Spleen (tissue), 7 donors: ENCODE data around the gene PSMA6.

ENCODE experiments used
- CTCF ChIP-seq, 11 experiments: fragments of 200-600 bp in 7 of 11; fragments of 450-650 bp in 4 of 11; sonication (generic) in 4 of 11; IDR thresholded peaks in 8 of 11; conservative IDR thresholded peaks in 3 of 11; 1 replicate in 7 of 11; 2 replicates in 4 of 11; pipeline versions ENCODE4 v1.4.0 to v1.8.0; 2016 to 2021; ENCODE audit warnings: antibody characterized with exemption in 11 of 11, inconsistent platforms in 4 of 11, mild to moderate bottlenecking in 1 of 11
- POLR2A ChIP-seq, 3 donors: fragments of 450-650 bp; IDR thresholded peaks; one replicate each; pipeline ENCODE4 v1.5.1; 2017; ENCODE audit warnings: antibody characterized with exemption in 3 of 3, mild to moderate bottlenecking in 1 of 3
- POLR2AphosphoS5 ChIP-seq, 3 donors: sonication (generic); formaldehyde crosslinking; IDR thresholded peaks; one replicate each; pipeline ENCODE4 v1.5.1; 2017; ENCODE audit warnings: antibody characterized with exemption in 3 of 3
- donor health status: DM: no; HTN: no; CAD: no; lungs with moderate emphysema.
- donor health status: DM: no; HTN: no; CAD: no.
- donor health status: DM: no; HTN: no; CAD: no.

GRCh38 chr14:35351497-35351896, 59.3 kb downstream of the PSMA6 start:
- TF ChIP-seq CTCF (IDR thresholded peaks at IDR 0.05 in 8 of 11, conservative IDR thresholded peaks at IDR 0.05 in 3 of 11) = no peak
- no peak for TF ChIP-seq POLR2AphosphoS5 (IDR thresholded peaks at IDR 0.05)
- no peak for TF ChIP-seq POLR2A (IDR thresholded peaks at IDR 0.05)
